Suprapubic skin (tissue), 4 donors: ENCODE data around the gene NPC1L1.

ENCODE experiments used
- EP300 ChIP-seq: sonication (generic); formaldehyde crosslinking; IDR thresholded peaks from one replicate; pipeline ENCODE4 v1.6.1; 2017; ENCODE audit warnings: antibody characterized with exemption
- POLR2A ChIP-seq, 2 donors: fragments of 450-650 bp; IDR thresholded peaks; one replicate each; pipeline ENCODE4 v1.6.1; 2017; ENCODE audit warnings: antibody characterized with exemption in 2 of 2, mild to moderate bottlenecking in 2 of 2, moderate library complexity in 2 of 2
- POLR2AphosphoS5 ChIP-seq, 3 donors: sonication (generic); formaldehyde crosslinking; IDR thresholded peaks; one replicate each; pipeline ENCODE4 v1.6.1; 2017; ENCODE audit warnings: antibody characterized with exemption in 3 of 3
- TF ChIP-seq, protein P1 (sequence below), 2 donors: fragments of 200-600 bp in 1 of 2; fragments of 450-650 bp in 1 of 2; sonication (generic) in 1 of 2; IDR thresholded peaks; one replicate each; pipeline ENCODE4 v1.5.1; 2016 to 2019; ENCODE audit warnings: antibody characterized with exemption in 2 of 2, mild to moderate bottlenecking in 1 of 2, moderate library complexity in 1 of 2

DNA sequence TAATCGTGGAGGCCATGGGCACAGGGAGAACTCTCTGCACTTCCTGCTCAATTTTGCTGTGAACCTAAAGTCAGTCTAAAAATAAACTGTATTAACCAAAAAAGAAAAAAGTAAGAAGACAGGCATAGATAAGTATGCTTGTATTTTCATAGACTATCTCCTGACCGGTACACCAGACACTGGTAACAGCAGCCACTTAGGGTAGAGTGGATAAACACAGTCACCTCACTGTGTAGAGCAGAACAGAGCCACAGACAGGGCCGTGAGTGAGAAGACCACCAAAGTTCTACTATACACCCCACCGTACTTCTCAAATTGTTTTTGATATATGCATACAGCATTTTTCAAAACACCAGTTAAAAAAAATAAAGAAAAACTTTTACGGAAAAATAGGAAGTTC lies 75.6 kb downstream of the NPC1L1 start:
- TF ChIP-seq, protein P1, sequence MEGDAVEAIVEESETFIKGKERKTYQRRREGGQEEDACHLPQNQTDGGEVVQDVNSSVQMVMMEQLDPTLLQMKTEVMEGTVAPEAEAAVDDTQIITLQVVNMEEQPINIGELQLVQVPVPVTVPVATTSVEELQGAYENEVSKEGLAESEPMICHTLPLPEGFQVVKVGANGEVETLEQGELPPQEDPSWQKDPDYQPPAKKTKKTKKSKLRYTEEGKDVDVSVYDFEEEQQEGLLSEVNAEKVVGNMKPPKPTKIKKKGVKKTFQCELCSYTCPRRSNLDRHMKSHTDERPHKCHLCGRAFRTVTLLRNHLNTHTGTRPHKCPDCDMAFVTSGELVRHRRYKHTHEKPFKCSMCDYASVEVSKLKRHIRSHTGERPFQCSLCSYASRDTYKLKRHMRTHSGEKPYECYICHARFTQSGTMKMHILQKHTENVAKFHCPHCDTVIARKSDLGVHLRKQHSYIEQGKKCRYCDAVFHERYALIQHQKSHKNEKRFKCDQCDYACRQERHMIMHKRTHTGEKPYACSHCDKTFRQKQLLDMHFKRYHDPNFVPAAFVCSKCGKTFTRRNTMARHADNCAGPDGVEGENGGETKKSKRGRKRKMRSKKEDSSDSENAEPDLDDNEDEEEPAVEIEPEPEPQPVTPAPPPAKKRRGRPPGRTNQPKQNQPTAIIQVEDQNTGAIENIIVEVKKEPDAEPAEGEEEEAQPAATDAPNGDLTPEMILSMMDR (IDR thresholded peaks at IDR 0.05): no peak
- TF ChIP-seq POLR2AphosphoS5 (IDR thresholded peaks at IDR 0.05) (no peak), POLR2A (IDR thresholded peaks at IDR 0.05) (no peak), EP300 (no peak)
